HepG2 (cell line): ENCODE measurements around the gene RRM2. TPM values are rescaled to one million over a fixed set of nuclear protein-coding genes. Genes with fewer than 3 reads are reported as not detected.

Source experiments
- ATAC-seq: fragments of 200-7000 bp; cut with Tn5 transposase; 3 replicates; pipeline ENCODE4 v1.9.1; 2020; ENCODE audit warnings: mild to moderate bottlenecking, moderate library complexity
- BruUV-seq: library from RNA; stranded (reverse); fragments of 400-500 nt; replicated peaks from 2 replicates; lab custom pipeline; 2021; lab: Mats Ljungman, UMichigan
- CTCF ChIA-PET: fragments of 300-600 bp; formaldehyde crosslinking; extraction: SDS; loops from one replicate; lab custom pipeline; 2021; ENCODE audit warnings: low total read pairs, inconsistent platforms, low intra/inter-chr PET ratio; lab: Yijun Ruan, JAX
- POLR2A ChIA-PET: fragments of 350-600 bp; sonication (Branson Sonifier 250); formaldehyde crosslinking; loops from one replicate; lab custom pipeline; 2020; ENCODE audit warnings: antibody characterized with exemption, inconsistent platforms; lab: Yijun Ruan, JAX
- DNase-seq: peaks from one replicate; pipeline ENCODE4 v3.0.0-alpha.2; 2015; ENCODE audit warnings: low spot score
- FAIRE-seq: peaks from 3 replicates; lab custom pipeline; 2011; peaks lifted over from hg19 to GRCh38; lab: Jason Lieb, UNC
- H2AFZ ChIP-seq: one replicate; pipeline ENCODE4 v1.6.1; 2011; ENCODE audit warnings: low read length, inconsistent platforms
- H3K27ac ChIP-seq: fragments of 300-600 bp; 3 replicates; pipeline ENCODE4 v1.8.0; 2011; ENCODE audit warnings: mixed run types, mild to moderate bottlenecking, mixed read lengths, low read length, inconsistent platforms; ENCODE audit not compliant: insufficient read depth; ENCODE audit errors: extremely low read length
- H3K27me3 ChIP-seq, 2 experiments: fragments of 200-600 bp in 1 of 2; 2 replicates in 1 of 2; 3 replicates in 1 of 2; pipeline versions ENCODE4 v1.6.0 to v1.8.0; 2011; ENCODE audit warnings: low read length in 2 of 2, mild to moderate bottlenecking in 2 of 2, moderate library complexity in 2 of 2, inconsistent platforms in 1 of 2; ENCODE audit not compliant: insufficient read depth in 2 of 2, control insufficient read depth in 1 of 2
- H3K36me3 ChIP-seq, 2 experiments: fragments of 200-600 bp in 1 of 2; replicated peaks in 1 of 2; 2 replicates in 1 of 2; 3 replicates in 1 of 2; pipeline versions ENCODE4 v1.5.1 to v1.8.0; 2011; ENCODE audit warnings: low read length in 2 of 2, inconsistent platforms in 1 of 2; ENCODE audit not compliant: insufficient read depth in 2 of 2, control insufficient read depth in 1 of 2
- H3K4me1 ChIP-seq: 2 replicates; pipeline ENCODE4 v1.5.1; 2012; ENCODE audit warnings: low read length, inconsistent platforms; ENCODE audit not compliant: insufficient read depth
- H3K4me2 ChIP-seq: 2 replicates; pipeline ENCODE4 v1.6.0; 2011; ENCODE audit warnings: low read depth, low read length, inconsistent platforms
- H3K4me3 ChIP-seq, 3 experiments: fragments of 200-600 bp in 1 of 3; sonication (generic), shearing (Covaris generic) in 1 of 3; replicated peaks in 1 of 3; 2 replicates each; pipeline ENCODE4 v1.5.1; 2011 to 2016; ENCODE audit warnings: low read length in 3 of 3, inconsistent platforms in 2 of 3, low read depth in 2 of 3, mild to moderate bottlenecking in 2 of 3, control low read depth in 1 of 3, mixed read lengths in 1 of 3; ENCODE audit not compliant: insufficient read depth in 1 of 3
- H3K79me2 ChIP-seq: one replicate; pipeline ENCODE4 v1.6.1; 2011; ENCODE audit warnings: low read length, inconsistent platforms; ENCODE audit not compliant: insufficient read depth
- H3K9ac ChIP-seq: 2 replicates; pipeline ENCODE4 v1.6.0; 2011; ENCODE audit warnings: mild to moderate bottlenecking, low read depth, low read length, inconsistent platforms; ENCODE audit not compliant: insufficient read depth
- H3K9me3 ChIP-seq: 2 replicates; pipeline ENCODE4 v1.5.1; 2012; ENCODE audit warnings: mild to moderate bottlenecking, low read length
- H4K20me1 ChIP-seq: 2 replicates; pipeline ENCODE4 v1.6.0; 2011; ENCODE audit warnings: inconsistent platforms, mild to moderate bottlenecking, low read length, moderate library complexity; ENCODE audit not compliant: insufficient read depth
- AGO2 ChIP-seq: fragments of 200-400 bp; formaldehyde crosslinking; optimal IDR thresholded peaks from 2 replicates; pipeline ENCODE3; 2017; ENCODE audit warnings: mild to moderate bottlenecking, low read depth, low read length, moderate library complexity
- AHR ChIP-seq: IDR thresholded peaks from 2 replicates; pipeline ENCODE4 v1.6.1; 2018; ENCODE audit warnings: missing genetic modification reagents, missing compliant biosample characterization
- ATRX ChIP-seq: sonication (generic); formaldehyde crosslinking; IDR thresholded peaks from 2 replicates; pipeline ENCODE4 v1.4.0; 2020; ENCODE audit warnings: missing genetic modification reagents, borderline replicate concordance
- BCL6 ChIP-seq: IDR thresholded peaks from 2 replicates; pipeline ENCODE4 v1.6.1; 2016; ENCODE audit warnings: missing genetic modification reagents, missing compliant biosample characterization
- BHLHE40 ChIP-seq: IDR thresholded peaks from 2 replicates; pipeline ENCODE4 v1.6.1; 2011; ENCODE audit warnings: low read length, improper control_type of control experiment
- CTCF ChIP-seq: sonication (generic); formaldehyde crosslinking; IDR thresholded peaks from 2 replicates; pipeline ENCODE4 v1.5.0; 2020; ENCODE audit warnings: mild to moderate bottlenecking, missing genetic modification reagents, moderate library complexity
- DR1 ChIP-seq: sonication (generic); formaldehyde crosslinking; IDR thresholded peaks from 2 replicates; pipeline ENCODE4 v1.8.0; 2021; ENCODE audit warnings: mild to moderate bottlenecking, missing genetic modification reagents, inconsistent platforms
- HMG20B ChIP-seq: conservative IDR thresholded peaks from 2 replicates; pipeline ENCODE4 v1.6.1; 2016; ENCODE audit warnings: missing genetic modification reagents, missing compliant biosample characterization
- IRF2 ChIP-seq: IDR thresholded peaks from 2 replicates; pipeline ENCODE4 v1.6.1; 2018; ENCODE audit warnings: missing genetic modification reagents, missing compliant biosample characterization
- JUNB ChIP-seq: sonication (generic); formaldehyde crosslinking; IDR thresholded peaks from 2 replicates; pipeline ENCODE4 v1.8.0; 2022; ENCODE audit warnings: missing genetic modification reagents, mild to moderate bottlenecking, borderline replicate concordance
- MEF2D ChIP-seq: sonication (generic); formaldehyde crosslinking; IDR thresholded peaks from 2 replicates; pipeline ENCODE4 v1.5.1; 2020; ENCODE audit warnings: mild to moderate bottlenecking, missing genetic modification reagents
- ONECUT2 ChIP-seq: sonication (generic); formaldehyde crosslinking; IDR thresholded peaks from 2 replicates; pipeline ENCODE4 v1.4.0; 2020; ENCODE audit warnings: missing genetic modification reagents
- PRDM4 ChIP-seq: sonication (generic); formaldehyde crosslinking; IDR thresholded peaks from 2 replicates; pipeline ENCODE4 v1.9.0; 2021; ENCODE audit warnings: missing genetic modification reagents, borderline replicate concordance
- RFX1 ChIP-seq: fragments of 450-650 bp; IDR thresholded peaks from 2 replicates; pipeline ENCODE4 v1.6.1; 2017
- ZNF160 ChIP-seq: sonication (generic); formaldehyde crosslinking; IDR thresholded peaks from 2 replicates; pipeline ENCODE4 v1.8.0; 2022; ENCODE audit warnings: mild to moderate bottlenecking, inconsistent platforms, missing genetic modification reagents
- ZNF224 ChIP-seq: sonication (generic); formaldehyde crosslinking; IDR thresholded peaks from 2 replicates; pipeline ENCODE4 v1.5.0; 2020; ENCODE audit warnings: mild to moderate bottlenecking, missing genetic modification reagents
- ZNF264 ChIP-seq: sonication (generic); formaldehyde crosslinking; IDR thresholded peaks from 2 replicates; pipeline ENCODE4 v1.4.0; 2020; ENCODE audit warnings: missing genetic modification reagents
- ZNF891 ChIP-seq: sonication (generic); formaldehyde crosslinking; IDR thresholded peaks from 2 replicates; pipeline ENCODE4 v1.5.0; 2020; ENCODE audit warnings: mild to moderate bottlenecking, missing genetic modification reagents
- WGBS: methylation state at CpG from one replicate; pipeline ENCODE4 v1.1.6; 2017; ENCODE audit warnings: low lambda C conversion rate; 5-methylcytosine and 5-hydroxymethylcytosine counted together
- in situ Hi-C: cut with HindIII; loops from 2 replicates; pipeline ENCODE4 v1.10.0; 2017; ENCODE audit warnings: low pct_unique_long_range_greater_than_20kb; ENCODE audit not compliant: extremely low pct_ligation_motif_present
- intact Hi-C: fragments of 100-400 bp; cut with micrococcal nuclease; formaldehyde crosslinking; loops from one replicate; pipeline ENCODE4 v1.10.0; 2022; ENCODE audit not compliant: unreplicated experiment
- polyA plus RNA-seq, 8 experiments: library from polyadenylated mRNA; depleted of rRNA in 3 of 8; stranded (reverse) in 7 of 8; unstranded in 1 of 8; fragments of >200 nt; fragmentation: Illumina TruSeq in 4 of 8; extraction: Trizol in 4 of 8; gene quantifications; 2 replicates each; pipeline versions ENCODE4 v1.2.1 to v1.2.3, GENCODE V29; 2011 to 2016; ENCODE audit warnings: low read depth in 4 of 8, missing spikeins in 1 of 8, mixed read lengths in 1 of 8; ENCODE audit not compliant: insufficient read depth in 1 of 8
- total RNA-seq, 5 experiments: library from RNA; depleted of rRNA; stranded (reverse); fragments of >200 nt; fragmentation: Illumina TruSeq; extraction: Trizol; gene quantifications; 2 replicates each; pipeline ENCODE4 v1.2.3, GENCODE V29; 2016; ENCODE audit warnings: low read depth in 1 of 5

RRM2 gene
- total and polyA plus RNA-seq, 2 of the 13 experiments (the other 11 are each of a cell fraction or from before 2014, with no cell fraction given) = 31.3 to 150 TPM

GRCh38 chr2:10101491-10101890, 21.0 kb upstream of the RRM2 start:
- H3K9ac ChIP-seq = no peak overlapping the region
- no peaks in the 10 kb centered on the region for H4K20me1 ChIP-seq
- ATAC-seq = no peak
- no peaks in the 10 kb centered on the region for H3K79me2 ChIP-seq
- POLR2A ChIA-PET = no interaction called here
- peaks cover 0 to 4% of the 10 kb centered on the region in 2 experiments; a peak in 3 of 5 replicates for H3K27me3 ChIP-seq
- peaks cover 12% of the 10 kb centered on the region for H3K4me1 ChIP-seq
- no peak overlapping the region for H3K27ac ChIP-seq
- H3K9me3 ChIP-seq = no peaks in the 10 kb centered on the region
- no peak for FAIRE-seq
- no peak for DNase-seq
- BruUV-seq = no TSS peak
- H3K4me3 ChIP-seq = no peak overlapping the region
- TF ChIP-seq DR1 (CRISPR knock-in tag) (no peak), CTCF (no peak), AGO2 (no peak), ZNF264 (CRISPR knock-in tag) (no peak), MEF2D (CRISPR knock-in tag) (no peak), RFX1 (no peak), ZNF224 (CRISPR knock-in tag) (no peak), ATRX (no peak), JUNB (CRISPR knock-in tag) (no peak), ZNF160 (CRISPR knock-in tag) (no peak), ONECUT2 (CRISPR knock-in tag) (no peak), HMG20B (CRISPR knock-in tag) (no peak), ZNF891 (CRISPR knock-in tag) (no peak), BCL6 (CRISPR knock-in tag) (no peak), BHLHE40 (no peak), PRDM4 (CRISPR knock-in tag) (no peak), IRF2 (CRISPR knock-in tag) (no peak), AHR (CRISPR knock-in tag) (no peak)
- WGBS = 38% methylated on average over 7 of the region's 7 CpGs
- H3K4me2 ChIP-seq = no peak overlapping the region
- in situ Hi-C loops = no loop called here
- no peak overlapping the region for H2AFZ ChIP-seq
- intact Hi-C loops = no loop called here
- no peaks in the 10 kb centered on the region for H3K36me3 ChIP-seq
- CTCF ChIA-PET = no interaction called here
